Effector memory CD8-positive, alpha-beta T cell (primary cell): Measurements from ENCODE around the gene CFI.

ENCODE experiments used
- ATAC-seq: fragments of 150-1000 bp; cut with Tn5 transposase; replicated peaks from 2 replicates; pipeline ENCODE4 v1.10.0; 2021; ENCODE audit warnings: mild to moderate bottlenecking, moderate library complexity
- DNase-seq, 3 experiments: peaks; one replicate each; pipeline ENCODE4 v3.0.0; 2021
- H3K27ac Mint-ChIP-seq, 2 donors: one replicate each; pipeline ENCODE4 v1.8.0; 2022; ENCODE audit warnings: mild to moderate bottlenecking in 2 of 2, mixed read lengths in 2 of 2, moderate library complexity in 2 of 2
- H3K27me3 Mint-ChIP-seq, 2 donors: one replicate each; pipeline ENCODE4 v1.8.0; 2022; ENCODE audit warnings: mixed read lengths in 2 of 2
- H3K36me3 Mint-ChIP-seq: one replicate; pipeline ENCODE4 v1.8.0; 2022; ENCODE audit warnings: mild to moderate bottlenecking, moderate library complexity, mixed read lengths; ENCODE audit not compliant: insufficient read depth
- H3K4me1 Mint-ChIP-seq, 2 donors: one replicate each; pipeline ENCODE4 v1.8.0; 2022; ENCODE audit warnings: low read depth in 2 of 2, mixed read lengths in 2 of 2
- H3K4me3 Mint-ChIP-seq, 2 donors: one replicate each; pipeline ENCODE4 v1.8.0; 2022; ENCODE audit warnings: mild to moderate bottlenecking in 2 of 2, mixed read lengths in 2 of 2, moderate library complexity in 2 of 2
- H3K9me3 Mint-ChIP-seq, 2 donors: one replicate each; pipeline ENCODE4 v1.8.0; 2022; ENCODE audit warnings: mixed read lengths in 2 of 2

Gene CFI

DNA sequence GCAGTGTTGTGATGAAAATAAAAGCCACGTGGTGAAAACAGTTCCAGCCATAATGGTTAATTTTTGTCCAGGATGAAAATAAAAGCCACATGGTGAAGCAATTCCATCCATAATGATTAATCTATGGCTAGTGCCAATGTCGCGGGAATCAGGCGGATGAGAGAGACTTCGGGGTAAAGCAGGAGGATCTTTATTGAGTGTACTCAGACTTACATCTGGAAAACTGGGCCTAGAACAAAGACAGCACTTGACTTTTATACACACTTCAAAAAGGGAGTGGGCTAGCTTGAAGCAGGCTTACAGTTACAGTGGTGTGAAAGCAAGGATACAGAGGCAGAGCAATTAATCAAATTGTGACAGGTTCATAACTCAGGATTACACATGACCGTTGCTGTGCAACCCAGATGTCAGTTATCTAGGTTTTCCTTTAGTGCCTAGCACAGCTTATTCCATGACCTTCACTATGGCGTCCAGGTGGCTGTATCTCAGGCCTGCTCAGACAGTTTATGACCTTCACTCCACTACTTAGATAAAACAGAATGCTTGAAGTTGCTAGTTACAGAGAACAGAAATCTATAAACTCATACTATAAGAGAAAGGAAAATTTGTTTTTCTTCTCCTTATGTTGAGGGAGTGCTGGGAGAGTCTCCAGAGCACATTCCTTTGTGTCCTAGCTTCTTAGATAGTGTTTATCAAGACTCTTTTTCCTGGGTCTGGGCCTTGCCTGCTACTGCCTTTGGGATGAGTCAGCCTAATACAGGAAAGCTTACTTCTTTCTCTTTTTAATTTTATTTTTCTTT is 66.0 kb downstream of the CFI start:
- Mint-ChIP-seq H3K36me3 (peaks cover 2% of the 10 kb centered on the region), H3K4me3 (no peak overlapping the region), H3K4me1 (no peaks in the 10 kb centered on the region), H3K27me3 (peaks cover 0 to 5% of the 10 kb centered on the region in 2 donors), H3K27ac (no peak overlapping the region), H3K9me3 (no peaks in the 10 kb centered on the region)
- DNase-seq (no peak), ATAC-seq (no peak)

GRCh38 chr4:109733728-109734127 is 68.1 kb downstream of the CFI start:
- peaks cover 2% of the 10 kb centered on the region for H3K36me3 Mint-ChIP-seq
- no peak for DNase-seq
- H3K4me1 Mint-ChIP-seq: peaks cover 6 to 7% of the 10 kb centered on the region in 2 donors
- no peaks in the 10 kb centered on the region for H3K27me3 Mint-ChIP-seq
- H3K27ac Mint-ChIP-seq: no peak overlapping the region
- H3K9me3 Mint-ChIP-seq: no peaks in the 10 kb centered on the region
- no peak overlapping the region for H3K4me3 Mint-ChIP-seq
- ATAC-seq: no peak

DNA sequence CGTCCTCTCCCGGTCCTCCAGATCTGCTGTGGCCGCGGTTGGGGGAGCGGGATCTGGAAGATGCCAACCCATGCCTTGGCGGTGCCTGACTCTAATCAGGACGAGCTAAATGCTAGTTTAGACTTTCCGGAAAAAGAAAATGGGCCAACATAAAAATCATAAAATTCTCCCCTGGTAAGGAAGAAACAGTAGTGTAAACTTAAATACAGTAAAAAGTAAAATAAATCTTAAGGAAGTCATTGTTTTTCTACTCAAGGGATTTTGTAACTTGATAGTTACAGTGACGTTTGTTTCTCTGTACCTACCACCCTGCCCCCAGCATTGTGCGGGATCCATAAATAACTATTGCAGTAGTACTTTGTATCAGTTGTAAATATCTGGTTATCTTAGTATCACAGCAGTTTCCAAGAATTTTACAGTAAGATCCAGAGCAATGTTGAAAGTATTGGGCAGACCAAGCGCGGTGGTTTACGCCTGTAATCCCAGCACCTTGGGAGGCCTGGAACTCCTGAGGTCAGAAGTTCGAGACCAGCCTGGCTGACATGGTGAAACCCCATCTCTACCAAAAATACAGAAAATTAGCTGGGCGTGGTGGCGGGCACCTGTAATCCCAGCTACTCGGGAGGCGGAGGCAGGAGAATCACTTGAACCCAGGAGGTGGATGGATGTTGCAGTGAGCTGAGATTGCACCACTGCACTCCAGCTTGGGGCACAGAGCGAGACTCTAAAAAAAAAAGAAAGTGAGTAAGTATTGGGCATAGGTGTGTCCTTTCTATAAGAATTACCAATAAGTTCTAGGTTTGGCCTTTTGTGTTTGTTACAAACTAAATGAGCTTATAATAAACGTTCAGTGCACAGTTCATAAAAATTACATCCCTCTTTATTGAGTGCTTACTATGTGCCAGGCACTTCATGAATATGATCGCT is 70.9 kb downstream of the CFI start:
- Mint-ChIP-seq H3K27ac (no peak overlapping the region), H3K9me3 (no peaks in the 10 kb centered on the region), H3K36me3 (peaks cover 6% of the 10 kb centered on the region), H3K4me3 (peak overlapping the region; percentile 83 to 86), H3K27me3 (no peaks in the 10 kb centered on the region), H3K4me1 (peaks cover 9 to 20% of the 10 kb centered on the region in 2 donors)
- DNase-seq: no peak
- no peak for ATAC-seq

DNA sequence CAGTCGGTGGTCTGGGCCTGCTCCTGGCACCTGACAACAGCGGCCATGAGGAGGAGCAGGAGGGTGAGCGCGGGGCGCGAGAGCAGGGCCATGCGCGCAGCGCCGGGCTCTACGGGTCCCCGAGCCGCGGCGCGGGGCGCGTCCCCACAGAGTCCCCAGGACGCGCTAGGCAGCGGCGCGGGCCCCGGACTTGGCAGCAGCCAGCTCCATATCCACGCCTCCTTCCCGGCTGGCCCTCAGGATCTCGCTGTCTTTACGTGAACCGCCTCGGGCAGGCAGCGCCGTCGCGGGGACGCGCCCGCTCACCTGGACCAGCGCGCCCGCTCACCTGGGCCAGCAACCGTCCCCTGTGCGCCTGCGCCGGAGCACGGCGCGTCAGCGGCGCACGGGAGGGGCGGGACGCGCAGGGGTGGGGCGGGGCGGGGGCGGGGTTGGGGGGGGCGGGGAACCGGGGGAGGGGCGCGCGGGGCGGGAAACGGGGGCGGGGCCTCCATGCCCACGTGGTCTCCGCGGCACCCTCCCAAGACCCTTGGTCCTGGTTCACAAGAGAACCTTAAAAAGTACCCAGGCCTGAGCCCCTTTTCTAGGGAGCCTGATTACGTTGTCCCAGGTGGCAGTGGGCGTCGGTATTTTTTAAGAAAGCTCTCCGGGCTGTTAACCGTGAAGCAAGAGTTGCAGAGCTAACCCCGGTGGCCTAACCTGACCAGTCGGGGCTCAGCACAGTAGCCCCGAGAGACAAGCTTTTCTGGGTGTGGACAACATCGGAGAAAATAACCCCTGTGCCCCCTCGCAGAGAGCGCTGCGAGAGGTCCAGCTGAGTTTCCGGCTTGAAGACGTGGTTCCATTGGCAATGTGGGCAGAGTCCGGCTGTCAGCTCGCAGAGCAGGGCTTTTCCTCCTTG is 71.8 kb downstream of the CFI start, which contains the start of gene PLA2G12A:
Gene PLA2G12A, minus strand, starts transcription at position 353 of the 901 bp plus-strand sequence. Its CDS starts 261 bp downstream, at position 92.
- DNase-seq (peak; percentile 62 to 77 (median 67)), ATAC-seq (peak; percentile 86)
- Mint-ChIP-seq H3K9me3 (no peaks in the 10 kb centered on the region), H3K27me3 (no peaks in the 10 kb centered on the region), H3K4me1 (peaks cover 9 to 20% of the 10 kb centered on the region in 2 donors), H3K4me3 (peak within 1 kb of the TSS; percentile 83 to 86), H3K27ac (peak within 1 kb of the TSS; percentile 65 to 80), H3K36me3 (peaks cover 6% of the 10 kb centered on the region)

GRCh38 chr4:109729117-109729717 is 72.6 kb downstream of the CFI start:
- Mint-ChIP-seq H3K27me3 (no peaks in the 10 kb centered on the region), H3K4me1 (peaks cover 9 to 24% of the 10 kb centered on the region in 2 donors), H3K36me3 (peaks cover 6% of the 10 kb centered on the region), H3K9me3 (no peaks in the 10 kb centered on the region), H3K4me3 (peak overlapping the region; percentile 83 to 86), H3K27ac (peak overlapping the region; percentile 65 to 80)
- ATAC-seq: no peak
- no peak for DNase-seq

DNA sequence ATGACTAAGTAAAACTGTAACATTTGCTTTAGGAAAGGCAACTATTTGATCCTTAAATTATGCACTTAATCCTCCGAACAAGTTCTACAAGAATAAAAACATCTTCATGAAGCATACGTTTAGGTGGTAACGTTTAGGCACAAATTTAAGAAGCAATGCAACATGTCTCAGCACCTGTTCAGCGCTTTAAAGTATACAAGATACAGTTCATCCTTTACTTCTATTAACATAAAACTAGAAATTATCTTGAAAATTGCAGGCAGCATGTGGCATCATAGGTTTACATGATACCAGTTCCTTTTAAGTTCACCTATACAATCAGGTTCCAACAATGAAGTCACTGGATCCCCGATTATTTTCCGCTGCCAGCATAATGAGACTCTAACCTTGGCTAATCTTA is 73.4 kb downstream of the CFI start:
- no peak for ATAC-seq
- peak overlapping the region in 1 of 2 donors; percentile 86 for H3K4me3 Mint-ChIP-seq
- peaks cover 9 to 24% of the 10 kb centered on the region in 2 donors for H3K4me1 Mint-ChIP-seq

GRCh38 chr4:109723110-109723509 is 78.7 kb downstream of the CFI start:
- Mint-ChIP-seq H3K4me1 (peaks cover 4 to 20% of the 10 kb centered on the region in 2 donors), H3K4me3 (no peak overlapping the region), H3K36me3 (peaks cover 4% of the 10 kb centered on the region), H3K27ac (no peak overlapping the region), H3K27me3 (no peaks in the 10 kb centered on the region), H3K9me3 (no peaks in the 10 kb centered on the region)
- DNase-seq (no peak), ATAC-seq (no peak)

More for the DNA sequence above, 73.4 kb downstream of the CFI start:
- H3K36me3 Mint-ChIP-seq: peaks cover 6% of the 10 kb centered on the region
- no peak overlapping the region for H3K27ac Mint-ChIP-seq
- no peak for DNase-seq
- H3K27me3 Mint-ChIP-seq: no peaks in the 10 kb centered on the region
- no peaks in the 10 kb centered on the region for H3K9me3 Mint-ChIP-seq

GRCh38 chr4:109722357-109722756 is 79.4 kb downstream of the CFI start:
- DNase-seq: no peak
- Mint-ChIP-seq H3K4me3 (no peak overlapping the region), H3K36me3 (peaks cover 4% of the 10 kb centered on the region), H3K27ac (no peak overlapping the region), H3K27me3 (no peaks in the 10 kb centered on the region), H3K4me1 (peaks cover 0 to 15% of the 10 kb centered on the region in 2 donors), H3K9me3 (no peaks in the 10 kb centered on the region)
- no peak for ATAC-seq

DNA sequence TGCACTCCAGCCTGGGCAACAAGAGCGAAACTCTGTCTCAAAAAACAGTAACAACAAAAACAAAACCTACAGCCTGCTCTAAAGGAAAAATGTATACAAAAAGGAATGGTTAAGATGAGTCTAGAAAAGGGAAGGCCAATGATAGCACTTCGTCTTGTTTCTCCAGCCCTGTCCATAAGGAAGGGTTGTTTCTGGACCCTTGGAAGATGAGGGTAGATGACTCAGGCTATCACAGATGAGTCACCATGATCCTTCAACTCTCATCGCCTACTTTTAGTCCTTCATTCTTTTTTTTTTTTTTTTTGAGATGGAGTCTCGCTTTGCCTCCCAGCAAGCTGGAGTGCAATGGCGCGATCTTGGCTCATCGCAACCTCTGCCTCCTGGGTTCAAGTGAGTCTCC is 80.8 kb downstream of the CFI start:
- DNase-seq: no peak
- H3K9me3 Mint-ChIP-seq: no peaks in the 10 kb centered on the region
- H3K4me1 Mint-ChIP-seq: peaks cover 0 to 11% of the 10 kb centered on the region in 2 donors
- H3K4me3 Mint-ChIP-seq: no peak overlapping the region
- H3K27me3 Mint-ChIP-seq: no peaks in the 10 kb centered on the region
- H3K27ac Mint-ChIP-seq: no peak overlapping the region
- H3K36me3 Mint-ChIP-seq: peaks cover 10% of the 10 kb centered on the region
- ATAC-seq: no peak

DNA sequence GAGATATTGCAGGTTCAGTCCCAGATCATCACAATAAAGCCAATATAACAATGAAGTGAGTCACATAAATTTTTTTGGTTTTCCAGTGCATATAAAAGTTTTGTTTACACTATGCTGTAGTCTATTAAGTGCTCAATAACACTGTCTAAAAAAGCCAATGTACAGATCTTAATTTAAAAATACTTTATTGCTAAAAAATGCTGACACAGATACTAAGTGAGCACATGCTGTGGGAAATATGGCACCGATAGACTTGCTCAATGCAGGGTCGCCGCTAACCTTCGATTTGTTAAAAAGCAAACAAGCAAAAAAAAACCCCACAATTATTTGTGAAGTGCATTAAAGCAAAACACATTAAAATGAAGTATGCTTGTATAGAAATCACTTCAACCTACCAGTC is 82.2 kb downstream of the CFI start:
- Mint-ChIP-seq H3K4me3 (no peak overlapping the region), H3K27ac (no peak overlapping the region), H3K4me1 (peaks cover 0 to 10% of the 10 kb centered on the region in 2 donors), H3K36me3 (peaks cover 12% of the 10 kb centered on the region), H3K9me3 (no peaks in the 10 kb centered on the region), H3K27me3 (no peaks in the 10 kb centered on the region)
- ATAC-seq (no peak), DNase-seq (no peak)

GRCh38 chr4:109718759-109719158 is 83.0 kb downstream of the CFI start:
- Mint-ChIP-seq H3K4me3 (no peak overlapping the region), H3K4me1 (peaks cover 0 to 7% of the 10 kb centered on the region in 2 donors), H3K27ac (no peak overlapping the region), H3K27me3 (no peaks in the 10 kb centered on the region), H3K36me3 (peaks cover 12% of the 10 kb centered on the region), H3K9me3 (no peaks in the 10 kb centered on the region)
- no peak for ATAC-seq
- no peak for DNase-seq

DNA sequence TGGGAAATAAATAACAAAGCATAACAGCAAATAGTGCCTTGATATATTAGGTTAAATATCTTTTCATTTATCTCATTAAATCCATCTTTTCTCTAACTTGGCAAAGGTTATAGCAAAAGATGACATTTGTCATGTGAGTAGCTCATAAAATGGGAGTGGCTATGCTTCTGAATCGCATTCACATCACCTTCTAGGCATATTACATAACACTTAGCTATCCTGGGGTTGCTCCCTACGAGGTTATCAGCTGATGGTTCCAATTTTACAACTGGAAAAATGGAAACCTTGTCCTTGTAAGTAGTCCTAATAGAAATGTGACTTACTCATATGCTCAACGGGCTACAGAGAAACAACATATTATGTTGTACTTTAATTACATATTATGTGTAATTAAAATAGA is 88.3 kb downstream of the CFI start:
- Mint-ChIP-seq H3K9me3 (no peaks in the 10 kb centered on the region), H3K4me1 (no peaks in the 10 kb centered on the region), H3K36me3 (peaks cover 16% of the 10 kb centered on the region), H3K27me3 (no peaks in the 10 kb centered on the region), H3K27ac (no peak overlapping the region), H3K4me3 (no peak overlapping the region)
- ATAC-seq (no peak), DNase-seq (no peak)
